Adrenal gland (tissue), 12 donors: ENCODE results near the gene PIMREG. TPM values are rescaled to one million over a fixed set of nuclear protein-coding genes. Genes with fewer than 3 reads are reported as not detected.

ENCODE experiments used
- DNase-seq, 7 donors: peaks; one replicate each; pipeline ENCODE4 v3.0.0-alpha.2; 2019 to 2020
- H3K27ac ChIP-seq, 5 donors: fragments of 200-600 bp; sonication (generic) in 4 of 5; 1 replicate in 3 of 5; 2 replicates in 2 of 5; pipeline versions ENCODE4 v1.5.1 to v1.8.0; 2016 to 2020; ENCODE audit warnings: mild to moderate bottlenecking in 1 of 5
- H3K27me3 ChIP-seq: fragments of 200-600 bp; 2 replicates; pipeline ENCODE4 v1.8.0; 2021
- H3K36me3 ChIP-seq, 2 donors: fragments of 200-600 bp; replicated peaks in 1 of 2; 1 replicate in 1 of 2; 2 replicates in 1 of 2; pipeline versions ENCODE4 v1.5.1 to v1.8.0; 2018 to 2022
- H3K4me1 ChIP-seq, 2 donors: fragments of 200-600 bp; replicated peaks in 1 of 2; 1 replicate in 1 of 2; 2 replicates in 1 of 2; pipeline versions ENCODE4 v1.5.1 to v1.8.0; 2018 to 2021
- H3K4me3 ChIP-seq, 4 donors: fragments of 200-600 bp; sonication (generic) in 3 of 4; one replicate each; pipeline ENCODE4 v1.5.1; 2016 to 2018
- H3K9me3 ChIP-seq, 3 donors: fragments of 200-600 bp; sonication (generic) in 1 of 3; replicated peaks in 1 of 3; 1 replicate in 2 of 3; 2 replicates in 1 of 3; pipeline versions ENCODE4 v1.5.1 to v1.8.0; 2016 to 2021
- CTCF ChIP-seq, 6 experiments: fragments of 450-650 bp in 4 of 6; fragments of 200-600 bp in 2 of 6; sonication (generic) in 1 of 6; IDR thresholded peaks; 1 replicate in 5 of 6; 2 replicates in 1 of 6; pipeline versions ENCODE4 v1.5.1 to v1.8.0; 2016 to 2021; ENCODE audit warnings: antibody characterized with exemption in 6 of 6, mild to moderate bottlenecking in 2 of 6, moderate library complexity in 1 of 6
- POLR2A ChIP-seq, 2 donors: fragments of 450-650 bp; IDR thresholded peaks; one replicate each; pipeline ENCODE4 v1.6.1; 2017; ENCODE audit warnings: antibody characterized with exemption in 2 of 2, mild to moderate bottlenecking in 2 of 2, moderate library complexity in 1 of 2
- WGBS, 4 donors: extraction: QIAGEN DNeasy Blood & Tissue Kit in 2 of 4; methylation state at CpG; one replicate each; pipeline versions ENCODE4 v1.1.5 to v1.1.7; 2013 to 2017; 5-methylcytosine and 5-hydroxymethylcytosine counted together
- intact Hi-C, 2 donors: fragments of 100-400 bp; cut with DNase I; formaldehyde crosslinking; loops; one replicate each; pipeline versions ENCODE4 v1.14.1 to v1.15.0; 2022 to 2023
- polyA plus RNA-seq, 3 donors: library from polyadenylated mRNA; stranded (reverse); fragments of 200-250 nt in 2 of 3; fragments of 350-450 nt in 1 of 3; fragmentation: Illumina TruSeq in 1 of 3; extraction: RNeasy Lipid Tissue Mini Kit (QIAGEN cat#74804) in 1 of 3; gene quantifications; one replicate each; pipeline ENCODE4 v1.2.3, GENCODE V29; 2013 to 2014
- total RNA-seq, 9 donors: library from RNA; depleted of rRNA in 4 of 9; stranded (reverse); fragments of >200 nt in 4 of 9; fragments of 120-200 nt in 1 of 9; fragmentation: NEBNext Ultra II Directional in 1 of 9; extraction: Animal tissue kit (Norgen Biotek cat#: 25700) in 1 of 9; gene quantifications; one replicate each; pipeline versions ENCODE4 v1.1.0 to v1.2.4, GENCODE V29; 2013 to 2023
- donor health status: healthy with polysubstance abuse.
- donor health status: Bipolar disorder and iron deficiency.
- donor health status: DM: yes; HTN: yes; CAD: no.
- donor health status: DM: no; HTN: no; CAD: no.
- donor health status: DM: no; HTN: no; CAD: no.
- donor health status: DM: yes; HTN: yes; CAD: no.

The PIMREG gene
- total and polyA plus RNA-seq, 12 donors: 0.72 to 8.4 (median 2.5) TPM

GRCh38 chr17:6425407-6425806 is 18.8 kb upstream of the PIMREG start:
- no peak overlapping the region for H3K27ac ChIP-seq
- TF ChIP-seq POLR2A (IDR thresholded peaks at IDR 0.05) (no peak), CTCF (IDR thresholded peaks at IDR 0.05) (no peak)
- no peaks in the 10 kb centered on the region for H3K36me3 ChIP-seq
- WGBS, 4 donors: 86 to 96% (median 91%) methylated on average over 5 to 18 of the region's 18 CpGs
- no peak for DNase-seq
- peaks cover 0 to 4% of the 10 kb centered on the region in 2 donors for H3K4me1 ChIP-seq
- intact Hi-C loops: loop anchor here (5.0 to 10.0 kb wide), 2 partner anchors 721 to 838 kb away; no protein-coding TSS in a partner anchor
- H3K9me3 ChIP-seq: no peaks in the 10 kb centered on the region
- no peak overlapping the region for H3K4me3 ChIP-seq
- no peaks in the 10 kb centered on the region for H3K27me3 ChIP-seq

GRCh38 chr17:6426356-6427101 is 17.7 kb upstream of the PIMREG start:
- TF ChIP-seq CTCF (IDR thresholded peaks at IDR 0.05): no peak
- no peak for TF ChIP-seq POLR2A (IDR thresholded peaks at IDR 0.05)
- H3K4me1 ChIP-seq: peaks cover 0 to 4% of the 10 kb centered on the region in 2 donors
- H3K9me3 ChIP-seq: no peaks in the 10 kb centered on the region
- WGBS, 4 donors: 86 to 92% (median 89%) methylated on average over 14 to 25 of the region's 25 CpGs
- H3K4me3 ChIP-seq: no peak overlapping the region
- intact Hi-C loops: loop anchor here (5.0 to 10.0 kb wide), 2 partner anchors 722 to 839 kb away; no protein-coding TSS in a partner anchor
- no peaks in the 10 kb centered on the region for H3K27me3 ChIP-seq
- H3K36me3 ChIP-seq: no peaks in the 10 kb centered on the region
- DNase-seq: no peak
- H3K27ac ChIP-seq: no peak overlapping the region

- Histone ChIP-seq H3K27ac (no peak overlapping the region), H3K4me3 (no peak overlapping the region), H3K27me3 (no peaks in the 10 kb centered on the region), H3K36me3 (no peaks in the 10 kb centered on the region), H3K9me3 (no peaks in the 10 kb centered on the region), H3K4me1 (peaks cover 0 to 4% of the 10 kb centered on the region in 2 donors)
- no peak for DNase-seq
- intact Hi-C loops: loop anchor here (5.0 to 10.0 kb wide), 2 partner anchors 723 to 840 kb away; no protein-coding TSS in a partner anchor
- TF ChIP-seq POLR2A (IDR thresholded peaks at IDR 0.05) (no peak), CTCF (IDR thresholded peaks at IDR 0.05) (no peak)
- 58 to 76% (median 64%) methylated on average over 7 of the region's 7 CpGs for WGBS, 4 donors
Measured at GRCh38 chr17:6427279-6427781, 16.9 kb upstream of the PIMREG start.

- WGBS, 4 donors: 86 to 100% (median 90%) methylated on average over 3 to 17 of the region's 17 CpGs
- intact Hi-C loops: loop anchor here (5.0 to 10.0 kb wide), 2 partner anchors 724 to 841 kb away; no protein-coding TSS in a partner anchor
- H3K9me3 ChIP-seq: no peaks in the 10 kb centered on the region
Measured at GRCh38 chr17:6428207-6428965, 15.9 kb upstream of the PIMREG start.

More at GRCh38 chr17:6428207-6428965, 15.9 kb upstream of the PIMREG start:
- DNase-seq: no peak
- Histone ChIP-seq H3K4me3 (no peak overlapping the region), H3K36me3 (no peaks in the 10 kb centered on the region), H3K27ac (no peak overlapping the region), H3K27me3 (no peaks in the 10 kb centered on the region), H3K4me1 (peaks cover 0 to 4% of the 10 kb centered on the region in 2 donors)
- TF ChIP-seq POLR2A (IDR thresholded peaks at IDR 0.05): no peak
